Stimulated activated CD8-positive, alpha-beta memory T cell treated with anti-CD3 and anti-CD28 coated beads, Interleukin-7, amount 100 ng/mL, for 4 hours (primary cell): ENCODE measurements around the gene DMAP1.

ENCODE experiments used
- DNase-seq, 2 donors: peaks; one replicate each; pipeline ENCODE4 v3.0.0-alpha.2; 2020; ENCODE audit warnings: low read depth in 2 of 2

DMAP1 gene

GRCh38 chr1:44251989-44252671 is 38.9 kb downstream of the DMAP1 start:
- DNase-seq, result no peak

DNA sequence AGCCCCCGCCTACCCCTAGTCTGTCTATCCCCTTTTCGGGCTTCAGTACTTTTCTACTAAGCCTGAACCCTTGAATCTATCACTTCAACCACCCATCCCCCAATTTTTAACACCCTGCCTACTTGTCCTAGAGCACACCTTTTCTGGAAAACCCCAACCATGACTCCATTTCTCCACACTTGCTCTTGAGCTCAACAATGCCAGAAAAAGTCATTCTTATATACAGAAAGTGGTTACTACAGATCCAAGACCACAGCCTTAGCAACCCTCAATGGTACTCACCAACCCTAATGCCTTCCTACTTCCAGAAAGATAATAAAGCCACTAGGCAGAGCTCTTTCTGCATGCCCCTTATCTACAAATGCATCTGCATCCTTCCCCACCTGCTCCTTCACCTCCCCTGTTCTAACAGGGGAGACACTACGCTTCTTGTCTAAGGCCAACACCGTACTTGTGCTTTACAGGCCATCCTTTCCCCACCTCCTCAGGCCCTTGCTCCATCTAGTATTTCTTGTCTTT is 41.2 kb downstream of the DMAP1 start:
- no peak for DNase-seq

GRCh38 chr1:44256762-44257554 is 43.7 kb downstream of the DMAP1 start:
- DNase-seq, result no peak

- DNase-seq, result no peak
Measured at GRCh38 chr1:44259090-44259489, 45.8 kb downstream of the DMAP1 start.

GRCh38 chr1:44260792-44261170 is 47.5 kb downstream of the DMAP1 start:
- no peak for DNase-seq

DNA sequence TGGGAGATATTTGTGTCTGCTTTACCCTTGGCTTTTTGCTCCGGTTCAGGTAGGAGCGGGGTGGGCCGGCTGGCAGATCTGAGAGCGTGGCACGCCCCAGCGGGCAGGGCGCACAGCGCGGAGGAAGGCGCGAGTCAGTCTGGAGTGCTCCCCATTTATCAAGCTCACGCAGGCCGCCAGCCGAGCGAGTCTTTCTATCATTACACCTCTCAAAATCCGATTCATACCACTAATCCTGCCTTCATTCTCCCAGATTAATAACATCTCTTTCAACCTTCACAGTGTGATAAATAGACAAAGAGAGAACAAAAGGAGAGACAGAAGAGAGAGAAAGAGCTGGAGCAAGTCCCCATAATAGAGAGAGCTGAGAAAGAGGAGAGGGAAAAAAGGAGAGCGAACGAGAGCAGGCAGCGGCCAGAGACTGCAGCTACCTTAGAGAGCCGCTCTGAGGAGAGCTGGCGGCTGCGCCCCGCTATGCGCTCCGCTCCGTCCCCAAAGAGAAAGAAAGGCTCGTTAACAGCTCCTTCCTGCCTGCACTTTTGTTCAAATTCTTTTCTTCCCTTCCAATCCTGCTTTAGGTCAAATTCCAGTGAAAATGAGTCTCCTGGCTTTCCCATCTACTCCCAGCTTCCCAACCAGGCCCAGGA is 48.0 kb downstream of the DMAP1 start:
- no peak for DNase-seq

GRCh38 chr1:44261962-44262361 is 48.7 kb downstream of the DMAP1 start:
- DNase-seq, result no peak

DNA sequence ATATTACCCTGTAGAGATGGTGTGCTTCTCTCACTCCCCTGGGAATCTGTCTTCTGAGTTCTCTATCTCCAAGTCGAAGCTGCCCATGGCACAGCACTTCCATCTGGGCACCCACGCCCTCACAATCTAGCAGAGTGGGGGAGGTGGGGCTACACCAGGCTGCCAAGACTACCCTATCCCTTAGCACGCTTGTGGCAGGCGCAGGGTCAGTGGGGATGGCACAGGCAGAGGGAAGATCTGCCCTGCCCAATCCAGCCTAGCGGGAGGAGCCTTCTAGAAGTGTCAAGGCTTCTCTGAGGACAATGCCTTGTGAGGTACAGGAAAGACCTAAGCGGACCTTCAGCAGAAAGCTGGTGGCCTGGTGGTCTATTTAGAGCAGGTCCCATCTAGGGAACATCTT is 49.1 kb downstream of the DMAP1 start:
- DNase-seq, result no peak

- DNase-seq, result no peak
Measured at GRCh38 chr1:44262816-44263567, 49.7 kb downstream of the DMAP1 start.

GRCh38 chr1:44263568-44264450 is 50.5 kb downstream of the DMAP1 start:
- no peak for DNase-seq

DNA sequence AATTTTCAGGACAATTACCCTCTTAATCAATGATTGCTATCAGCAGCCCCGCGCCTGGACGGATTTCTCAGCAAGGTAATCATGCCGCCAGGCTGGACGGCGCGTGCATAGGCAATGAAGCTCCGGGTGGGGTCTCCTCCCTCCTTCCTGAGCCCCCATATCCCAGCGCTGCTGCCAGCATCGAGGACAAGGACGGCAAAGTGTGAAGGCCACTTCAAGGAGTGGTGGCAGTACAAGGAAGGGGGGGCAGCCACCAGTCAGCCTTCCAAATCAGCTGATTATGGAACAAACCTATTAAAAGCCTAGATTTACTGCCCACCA is 51.1 kb downstream of the DMAP1 start:
- no peak for DNase-seq

- DNase-seq, result no peak
Measured at GRCh38 chr1:44265656-44266358, 52.5 kb downstream of the DMAP1 start.

- no peak for DNase-seq
Measured at GRCh38 chr1:44266400-44267344, 53.4 kb downstream of the DMAP1 start.

GRCh38 chr1:44267438-44267837 is 54.2 kb downstream of the DMAP1 start:
- DNase-seq, result no peak

GRCh38 chr1:44268054-44268453 is 54.8 kb downstream of the DMAP1 start:
- DNase-seq, result no peak
